Tibial nerve (tissue), 3 donors: ENCODE data around the gene FANK1.

Experiments used
- CTCF ChIP-seq, 5 experiments: fragments of 200-600 bp in 3 of 5; fragments of 450-650 bp in 2 of 5; sonication (generic) in 3 of 5; IDR thresholded peaks; one replicate each; pipeline ENCODE4 v1.5.1; 2016 to 2019; ENCODE audit warnings: antibody characterized with exemption in 5 of 5, mild to moderate bottlenecking in 3 of 5, moderate library complexity in 2 of 5
- POLR2A ChIP-seq, 2 donors: fragments of 450-650 bp; IDR thresholded peaks; one replicate each; pipeline ENCODE4 v1.6.1; 2017; ENCODE audit warnings: antibody characterized with exemption in 2 of 2, mild to moderate bottlenecking in 2 of 2, moderate library complexity in 2 of 2

GRCh38 chr10:125850766-125851731, 45.3 kb upstream of the FANK1 start:
- no peak for TF ChIP-seq CTCF (IDR thresholded peaks at IDR 0.05)
- TF ChIP-seq POLR2A (IDR thresholded peaks at IDR 0.05), result no peak
